Measurements from ENCODE around the gene FSTL5.

The FSTL5 gene

DNA sequence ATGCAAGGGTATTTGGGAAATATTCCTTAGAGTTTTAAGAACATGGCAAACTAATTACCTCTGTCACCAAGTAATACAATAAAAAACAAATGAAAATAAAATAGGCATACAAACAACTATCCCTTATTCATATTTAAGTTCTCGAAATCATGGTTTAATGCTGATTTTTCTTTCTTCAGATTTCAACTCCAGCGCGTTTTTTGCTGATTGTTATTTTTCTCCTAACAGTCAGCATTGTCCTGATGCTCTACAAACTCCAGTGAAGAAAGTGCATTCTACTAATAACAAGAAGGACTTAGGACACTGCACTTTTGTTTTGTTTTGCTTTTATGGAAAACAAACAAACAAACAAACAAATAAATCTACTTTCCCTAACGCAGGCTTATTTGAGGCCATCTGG lies 282.4 kb downstream of the FSTL5 start:
- ChIA-PET POLR2A (no interaction called here), CTCF (no interaction called here)
- no peak for TF ChIP-seq BHLHE40 (IDR thresholded peaks at IDR 0.05; ENCODE audit: borderline replicate concordance)
- no peak for TF ChIP-seq ELF4 (IDR thresholded peaks at IDR 0.05)
- no peak for TF ChIP-seq CTBP1 (IDR thresholded peaks at IDR 0.05; ENCODE audit: borderline replicate concordance)
- no peak for DNase-seq (ENCODE audit: extremely low spot score)

DNA sequence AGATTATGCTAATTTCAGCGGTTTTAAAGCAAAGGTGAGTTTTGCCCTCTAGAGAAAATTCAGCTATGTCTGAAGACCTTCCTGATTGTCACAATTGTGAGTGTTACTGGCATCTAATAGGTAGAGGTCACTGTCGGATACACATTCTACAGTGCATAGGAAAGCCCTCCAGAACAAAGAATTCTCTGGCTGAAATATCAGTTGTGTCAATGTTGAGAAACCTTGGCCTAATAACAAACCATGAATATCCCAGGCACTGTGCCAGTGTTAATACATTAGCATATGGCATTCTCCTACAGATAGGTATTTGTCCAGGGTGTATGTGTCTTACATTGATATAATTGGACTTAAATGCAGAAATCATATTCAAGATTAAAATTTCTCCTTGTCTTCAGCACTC lies 294.3 kb downstream of the FSTL5 start:
- ChIA-PET POLR2A (no interaction called here), CTCF (no interaction called here)
- TF ChIP-seq FOXA1 (IDR thresholded peaks at IDR 0.05) (no peak), FOXM1 (IDR thresholded peaks at IDR 0.05; ENCODE audit: borderline replicate concordance) (no peak), SUZ12 (IDR thresholded peaks at IDR 0.05) (no peak), ZNF384 (IDR thresholded peaks at IDR 0.05) (no peak), BHLHE40 (IDR thresholded peaks at IDR 0.05; ENCODE audit: borderline replicate concordance) (no peak), L3MBTL2 (conservative IDR thresholded peaks at IDR 0.05) (no peak), NFRKB (IDR thresholded peaks at IDR 0.05) (no peak), ARNT (IDR thresholded peaks at IDR 0.05) (no peak), LEF1 (IDR thresholded peaks at IDR 0.05; ENCODE audit: borderline replicate concordance) (no peak), FOXK2 (IDR thresholded peaks at IDR 0.05) (no peak)
- TF ChIP-seq, protein P1, sequence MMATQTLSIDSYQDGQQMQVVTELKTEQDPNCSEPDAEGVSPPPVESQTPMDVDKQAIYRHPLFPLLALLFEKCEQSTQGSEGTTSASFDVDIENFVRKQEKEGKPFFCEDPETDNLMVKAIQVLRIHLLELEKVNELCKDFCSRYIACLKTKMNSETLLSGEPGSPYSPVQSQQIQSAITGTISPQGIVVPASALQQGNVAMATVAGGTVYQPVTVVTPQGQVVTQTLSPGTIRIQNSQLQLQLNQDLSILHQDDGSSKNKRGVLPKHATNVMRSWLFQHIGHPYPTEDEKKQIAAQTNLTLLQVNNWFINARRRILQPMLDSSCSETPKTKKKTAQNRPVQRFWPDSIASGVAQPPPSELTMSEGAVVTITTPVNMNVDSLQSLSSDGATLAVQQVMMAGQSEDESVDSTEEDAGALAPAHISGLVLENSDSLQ (IDR thresholded peaks at IDR 0.05) = no peak
- no peak for DNase-seq (ENCODE audit: extremely low spot score)

DNA sequence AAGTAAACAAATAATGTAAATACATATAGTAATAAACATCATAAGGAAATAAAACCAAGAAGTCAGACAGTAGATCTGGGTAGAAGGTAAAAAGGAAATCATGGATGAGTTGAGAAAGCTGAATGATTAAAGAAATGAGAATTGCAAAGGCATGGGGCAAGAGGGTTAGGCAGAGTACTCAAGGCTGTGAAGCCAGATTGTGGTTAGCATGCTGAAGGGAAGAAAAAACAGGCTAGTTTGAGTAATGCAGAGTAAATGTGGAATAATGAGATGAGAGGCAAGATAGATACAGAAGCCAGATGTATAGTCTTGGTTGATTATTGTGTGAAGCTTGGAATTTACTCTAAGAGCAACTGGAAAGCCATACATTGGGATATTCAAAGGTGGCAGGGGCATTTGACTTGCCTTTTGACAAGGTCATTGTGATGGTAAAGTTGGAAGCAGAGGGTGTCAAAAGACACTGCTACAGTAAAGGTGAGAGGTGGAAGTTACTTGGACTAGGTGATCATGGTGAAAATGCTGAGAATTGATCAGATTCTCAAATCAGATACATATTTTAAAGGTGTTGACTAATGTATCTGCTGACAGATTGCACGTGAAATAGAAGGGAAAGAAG lies 307.0 kb downstream of the FSTL5 start:
- no peak for DNase-seq (ENCODE audit: extremely low spot score)
- TF ChIP-seq CTBP1 (IDR thresholded peaks at IDR 0.05; ENCODE audit: borderline replicate concordance) = no peak
- CTCF ChIA-PET = no interaction called here
- POLR2A ChIA-PET = no interaction called here

DNA sequence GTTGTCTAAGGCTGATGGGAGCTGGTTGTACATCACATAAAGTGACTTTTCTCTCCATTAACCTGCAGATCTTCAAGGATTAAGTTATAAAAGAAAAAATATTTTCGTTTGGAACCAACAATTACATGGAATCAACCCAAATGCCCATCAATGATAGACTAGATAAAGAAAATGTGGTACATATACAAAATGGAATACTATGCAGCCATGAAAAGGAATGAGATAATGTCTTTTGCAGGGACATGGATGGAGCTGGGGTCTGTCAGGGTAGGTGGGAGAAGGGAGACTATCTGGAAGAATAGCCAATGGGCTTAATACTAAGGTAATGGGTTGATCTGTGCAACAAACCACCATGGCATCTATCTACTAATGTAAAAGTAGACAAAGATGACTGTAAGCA lies 313.2 kb downstream of the FSTL5 start:
- POLR2A ChIA-PET = no interaction called here
- TF ChIP-seq HDGF (IDR thresholded peaks at IDR 0.05; ENCODE audit: borderline replicate concordance) (no peak), CTBP1 (IDR thresholded peaks at IDR 0.05; ENCODE audit: borderline replicate concordance) (no peak), TARDBP (IDR thresholded peaks at IDR 0.05) (no peak), LEF1 (IDR thresholded peaks at IDR 0.05; ENCODE audit: borderline replicate concordance) (no peak), FOXM1 (IDR thresholded peaks at IDR 0.05; ENCODE audit: borderline replicate concordance) (no peak), ELF4 (IDR thresholded peaks at IDR 0.05) (no peak), FOXK2 (IDR thresholded peaks at IDR 0.05) (no peak), ARNT (IDR thresholded peaks at IDR 0.05) (no peak)
- TF ChIP-seq, protein P1 (IDR thresholded peaks at IDR 0.05) = no peak
- CTCF ChIA-PET = no interaction called here
- DNase-seq (ENCODE audit: extremely low spot score) = no peak

DNA sequence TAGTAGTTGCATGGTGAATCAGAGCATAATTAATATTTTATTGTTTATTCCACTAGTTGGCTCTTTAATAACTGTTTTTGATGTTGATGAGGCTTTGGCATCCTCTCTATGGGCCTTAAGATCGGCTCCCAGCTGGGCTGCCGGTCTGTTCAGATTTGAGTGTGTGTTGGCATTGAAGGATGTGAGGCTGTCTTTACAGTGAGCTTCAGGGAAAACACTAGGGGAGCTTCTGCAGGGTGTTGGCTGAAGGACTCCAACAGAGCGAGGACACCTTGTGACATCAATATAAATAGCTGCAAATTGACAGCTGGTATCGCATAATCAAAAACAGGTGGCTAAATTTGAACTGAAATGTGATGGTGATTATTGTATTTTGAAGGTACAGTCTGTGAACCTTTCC lies 322.0 kb downstream of the FSTL5 start:
- DNase-seq (ENCODE audit: extremely low spot score) = no peak
- POLR2A ChIA-PET = no interaction called here

DNA sequence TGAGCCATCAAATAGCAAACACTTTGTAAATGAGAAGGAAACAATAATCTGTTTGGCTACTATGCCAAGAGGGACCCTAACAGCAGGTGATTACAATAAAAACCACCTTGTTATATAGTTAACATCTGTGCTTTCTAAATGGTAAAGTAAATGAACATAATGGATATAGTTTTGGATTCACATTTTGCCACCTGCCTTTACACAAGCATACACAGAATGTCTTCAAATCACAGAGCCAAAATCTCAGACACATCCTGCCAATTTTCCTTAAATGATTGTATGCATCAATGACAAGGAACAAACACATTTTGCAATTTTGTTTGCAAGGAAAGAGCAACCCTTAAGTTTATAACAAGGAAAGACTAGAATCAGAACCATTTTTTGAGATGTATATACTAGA lies 334.2 kb downstream of the FSTL5 start:
- DNase-seq (ENCODE audit: extremely low spot score) = no peak
- TF ChIP-seq HDGF (IDR thresholded peaks at IDR 0.05; ENCODE audit: borderline replicate concordance) (no peak), LEF1 (IDR thresholded peaks at IDR 0.05; ENCODE audit: borderline replicate concordance) (no peak), ELF4 (IDR thresholded peaks at IDR 0.05) (no peak), ARNT (IDR thresholded peaks at IDR 0.05) (no peak), NFRKB (IDR thresholded peaks at IDR 0.05) (no peak), TARDBP (IDR thresholded peaks at IDR 0.05) (no peak), ZNF384 (IDR thresholded peaks at IDR 0.05) (no peak)
- TF ChIP-seq, protein P1 (IDR thresholded peaks at IDR 0.05) = no peak
- ChIA-PET POLR2A (no interaction called here), CTCF (no interaction called here)

More for the DNA sequence above, 322.0 kb downstream of the FSTL5 start:
- TF ChIP-seq, protein P1 (IDR thresholded peaks at IDR 0.05) = no peak
- TF ChIP-seq L3MBTL2 (conservative IDR thresholded peaks at IDR 0.05) (no peak), BHLHE40 (IDR thresholded peaks at IDR 0.05; ENCODE audit: borderline replicate concordance) (no peak), TARDBP (IDR thresholded peaks at IDR 0.05) (no peak), FOXA1 (IDR thresholded peaks at IDR 0.05) (no peak), LEF1 (IDR thresholded peaks at IDR 0.05; ENCODE audit: borderline replicate concordance) (no peak), FOXM1 (IDR thresholded peaks at IDR 0.05; ENCODE audit: borderline replicate concordance) (no peak), CTBP1 (IDR thresholded peaks at IDR 0.05; ENCODE audit: borderline replicate concordance) (no peak), SP1 (IDR thresholded peaks at IDR 0.05) (no peak)
- CTCF ChIA-PET = no interaction called here

DNA sequence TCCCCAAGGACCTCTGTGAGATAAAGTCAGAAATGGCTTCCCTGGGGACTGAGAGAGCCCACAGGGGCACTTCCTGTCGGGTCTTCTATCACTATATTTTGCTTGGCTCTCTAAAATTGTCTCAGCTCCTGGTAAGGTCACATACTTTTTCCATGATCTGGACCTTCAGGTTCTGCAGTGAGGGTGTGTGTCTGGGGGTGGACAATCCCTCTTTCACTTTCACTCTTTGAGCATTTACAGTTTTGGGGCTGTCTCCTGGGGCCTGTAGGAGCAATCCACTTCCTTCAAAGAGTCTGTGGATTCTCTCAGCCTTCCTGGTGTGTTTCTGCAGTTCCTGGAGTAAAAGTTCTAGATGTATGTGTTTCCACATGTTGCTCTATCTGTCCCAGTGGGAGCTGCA lies 335.7 kb downstream of the FSTL5 start:
- no peak for DNase-seq (ENCODE audit: extremely low spot score)
- POLR2A ChIA-PET = no interaction called here
- CTCF ChIA-PET = no interaction called here
- TF ChIP-seq ARNT (IDR thresholded peaks at IDR 0.05) (no peak), CTBP1 (IDR thresholded peaks at IDR 0.05; ENCODE audit: borderline replicate concordance) (no peak), HDGF (IDR thresholded peaks at IDR 0.05; ENCODE audit: borderline replicate concordance) (no peak), LEF1 (IDR thresholded peaks at IDR 0.05; ENCODE audit: borderline replicate concordance) (no peak), BHLHE40 (IDR thresholded peaks at IDR 0.05; ENCODE audit: borderline replicate concordance) (no peak), L3MBTL2 (conservative IDR thresholded peaks at IDR 0.05) (no peak), SUZ12 (IDR thresholded peaks at IDR 0.05) (no peak), FOXK2 (IDR thresholded peaks at IDR 0.05) (no peak), NFRKB (IDR thresholded peaks at IDR 0.05) (no peak), SP1 (IDR thresholded peaks at IDR 0.05) (no peak), TARDBP (IDR thresholded peaks at IDR 0.05) (no peak), FOXA1 (IDR thresholded peaks at IDR 0.05) (no peak), ZNF384 (IDR thresholded peaks at IDR 0.05) (no peak), FOXM1 (IDR thresholded peaks at IDR 0.05; ENCODE audit: borderline replicate concordance) (no peak), ELF4 (IDR thresholded peaks at IDR 0.05) (no peak)
- TF ChIP-seq, protein P1 (IDR thresholded peaks at IDR 0.05) = no peak
